ENCODE data around the gene LAIR1.
"Not testable (repeated sequence)": the region's sequence is repeated elsewhere in the genome, so short reads cannot be mapped to it uniquely, and the experiment has no call there.

Gene LAIR1

DNA sequence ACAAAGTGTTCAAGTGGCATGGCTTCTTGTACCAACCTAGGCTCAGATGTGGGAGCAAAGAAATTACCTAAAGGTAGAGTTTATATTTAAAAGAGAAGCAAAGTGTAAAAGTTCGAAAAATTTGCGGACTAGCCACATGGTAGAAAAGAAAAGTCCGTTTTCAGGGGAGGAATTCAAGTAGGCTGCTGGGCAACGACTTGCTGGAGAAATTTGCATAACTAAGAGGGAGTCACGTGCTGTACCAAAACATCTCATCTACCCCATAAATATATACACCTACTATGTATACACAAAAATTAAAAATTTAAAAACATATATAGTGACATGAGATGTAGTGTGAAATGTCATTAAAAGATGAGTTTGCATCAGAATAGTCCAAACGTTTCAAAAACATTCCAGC is 2.1 kb upstream of the LAIR1 start:
- H3K4me3 ChIP-seq (ENCODE audit: low read length), result no peak overlapping the region
- no peak for TF ChIP-seq CTCF (conservative IDR thresholded peaks at IDR 0.05; ENCODE audit: low read depth, low read length)
- no peak for DNase-seq (ENCODE audit: low read depth)

GRCh38 chr19:54365798-54366197 is 1.1 kb upstream of the LAIR1 start:
- not testable (repeated sequence) for H3K4me3 ChIP-seq (ENCODE audit: low read length); DNase-seq (ENCODE audit: low read depth)

DNA sequence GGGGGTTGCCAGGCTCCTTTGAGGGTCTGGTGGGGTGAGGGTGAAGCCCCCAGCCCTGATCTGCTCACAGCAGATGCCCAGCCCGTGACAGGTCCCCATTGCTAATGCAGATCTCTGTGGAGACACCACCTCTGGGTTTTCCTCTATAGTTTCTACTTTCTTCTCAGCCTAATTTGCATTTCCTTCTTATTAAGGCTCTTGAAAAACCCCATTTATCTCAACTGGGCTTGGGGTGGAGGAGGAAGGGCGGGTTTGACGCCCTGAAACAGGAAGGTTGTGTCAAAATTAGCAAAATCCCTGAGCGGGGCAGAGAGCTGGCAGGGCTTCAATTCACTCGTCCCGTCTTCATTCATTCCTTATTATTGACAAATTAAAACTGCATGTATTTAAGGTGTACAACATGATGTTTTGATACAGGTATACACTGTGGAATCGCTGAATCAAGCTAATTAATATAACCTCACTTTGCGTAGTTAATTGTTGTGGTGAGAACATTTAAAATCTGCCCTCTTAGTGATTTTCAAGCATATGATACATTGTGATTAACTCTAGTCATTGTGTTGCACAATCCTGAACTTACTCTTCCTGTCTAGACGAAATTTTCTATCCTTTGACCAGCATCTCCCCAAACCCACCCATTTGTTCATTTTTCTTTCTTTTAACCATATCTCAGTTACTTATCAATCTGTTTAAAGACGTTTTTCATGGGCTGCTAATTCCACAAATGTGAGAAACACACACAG is 2.9 kb downstream of the LAIR1 start:
- H3K4me3 ChIP-seq (ENCODE audit: low read length); DNase-seq (ENCODE audit: low read depth): not testable (repeated sequence)

DNA sequence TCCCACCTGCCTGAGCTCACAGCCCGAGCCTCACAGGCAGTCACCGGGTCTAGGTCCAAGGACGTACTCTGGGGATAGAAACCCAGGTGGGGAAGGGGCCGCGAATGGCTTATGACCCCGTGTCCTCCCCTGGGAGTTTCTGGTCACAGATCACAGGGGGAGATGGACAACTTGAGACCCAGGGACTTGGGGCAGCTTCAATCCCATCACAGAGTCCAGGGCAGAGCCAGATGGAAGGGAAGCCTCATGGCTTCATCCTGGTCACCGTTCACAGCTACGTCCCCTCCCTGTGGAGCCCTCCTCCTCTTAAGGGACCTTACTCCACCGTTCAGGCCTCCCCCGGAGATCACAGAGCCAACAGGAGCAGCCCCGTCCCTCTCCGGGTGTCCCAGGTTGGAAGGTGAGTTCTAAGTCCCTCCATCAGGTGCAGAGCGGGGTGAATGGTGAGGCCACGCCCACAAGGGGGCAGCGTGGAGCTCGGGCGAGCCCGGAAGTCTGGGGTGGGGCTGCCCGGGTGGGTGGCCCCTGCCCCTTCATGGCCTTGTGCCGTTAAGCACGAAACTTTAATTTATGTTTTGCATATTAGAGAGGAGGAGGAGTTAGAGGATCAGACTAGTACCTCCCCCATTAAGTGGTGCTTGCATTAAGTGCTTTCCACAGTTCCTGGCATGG is 5.4 kb downstream of the LAIR1 start:
- not testable (repeated sequence) for H3K4me3 ChIP-seq (ENCODE audit: low read length); DNase-seq (ENCODE audit: low read depth)

DNA sequence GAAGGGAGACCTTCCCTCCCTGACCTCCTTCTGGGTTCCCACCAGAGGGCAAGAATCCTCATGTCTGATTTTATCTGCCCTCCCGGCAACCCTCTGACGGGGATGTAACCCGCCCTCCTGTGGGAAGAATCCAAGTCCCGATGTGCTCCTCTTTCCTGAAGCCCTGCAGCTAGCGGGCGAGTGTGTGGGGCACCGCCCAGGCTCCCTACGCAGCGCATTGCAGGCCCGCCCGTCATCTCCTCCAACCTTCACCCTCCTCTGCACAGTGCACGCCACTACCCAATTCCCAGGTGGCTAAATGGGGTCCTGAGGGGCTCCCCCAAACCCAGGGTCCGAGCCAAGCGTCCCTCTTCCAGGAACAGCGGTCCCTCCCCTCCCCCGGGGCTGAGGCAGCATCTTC is 7.3 kb downstream of the LAIR1 start:
- no peak for DNase-seq (ENCODE audit: low read depth)
- no peak for TF ChIP-seq CTCF (conservative IDR thresholded peaks at IDR 0.05; ENCODE audit: low read depth, low read length)
- H3K4me3 ChIP-seq (ENCODE audit: low read length), result no peak overlapping the region

DNA sequence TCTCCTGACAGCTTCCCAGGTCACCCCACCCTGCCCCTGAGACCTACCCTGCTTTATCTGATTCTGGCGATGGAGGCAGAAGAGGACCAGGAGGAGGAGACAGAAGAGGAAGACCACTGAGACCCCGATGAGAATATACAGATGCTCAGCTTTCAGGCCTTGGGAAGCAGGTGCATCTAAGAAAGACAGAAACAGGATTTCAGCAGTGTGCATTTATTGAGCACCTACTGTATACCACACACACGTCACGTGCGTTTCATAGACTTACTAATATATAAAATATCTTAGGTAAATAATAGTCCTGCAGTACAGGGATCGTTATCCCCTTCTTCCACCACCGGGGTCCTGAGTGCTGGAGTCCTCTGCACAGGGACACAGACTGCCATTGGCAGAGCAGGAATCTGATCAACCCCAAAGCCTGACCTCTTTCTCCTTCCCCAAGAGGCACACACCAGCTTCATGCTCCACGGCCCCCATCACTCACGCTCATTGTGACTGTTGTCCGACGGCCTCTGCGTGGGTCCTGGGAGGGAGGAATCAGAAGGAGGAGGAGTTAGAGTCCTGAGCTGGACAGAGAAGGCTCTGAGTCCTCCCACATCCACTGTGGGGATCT is 8.2 kb downstream of the LAIR1 start:
- no peak for TF ChIP-seq CTCF (conservative IDR thresholded peaks at IDR 0.05; ENCODE audit: low read depth, low read length)
- H3K4me3 ChIP-seq (ENCODE audit: low read length), result no peak overlapping the region
- no peak for DNase-seq (ENCODE audit: low read depth)

DNA sequence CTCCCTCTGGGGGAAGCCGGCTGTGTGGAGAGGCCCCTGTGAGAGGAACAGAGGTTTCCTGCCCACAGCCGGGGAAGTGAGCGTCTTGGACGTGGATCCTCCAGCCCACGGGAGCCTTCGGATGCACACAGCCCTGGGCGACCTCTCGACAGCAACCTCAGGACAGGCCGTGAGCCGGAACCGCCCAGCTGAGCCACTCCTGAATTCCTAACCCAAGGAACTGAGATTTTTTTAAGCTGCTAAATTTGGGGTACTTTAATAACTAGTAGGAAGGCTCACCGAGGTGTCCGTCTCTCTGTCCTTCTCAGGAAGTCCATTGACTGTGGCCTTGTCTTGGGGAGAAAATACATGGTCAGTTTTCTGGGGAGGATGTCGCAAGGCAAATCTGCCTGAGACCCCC is 9.1 kb downstream of the LAIR1 start:
- no peak for TF ChIP-seq CTCF (conservative IDR thresholded peaks at IDR 0.05; ENCODE audit: low read depth, low read length)
- no peak overlapping the region for H3K4me3 ChIP-seq (ENCODE audit: low read length)
- DNase-seq (ENCODE audit: low read depth), result no peak

DNA sequence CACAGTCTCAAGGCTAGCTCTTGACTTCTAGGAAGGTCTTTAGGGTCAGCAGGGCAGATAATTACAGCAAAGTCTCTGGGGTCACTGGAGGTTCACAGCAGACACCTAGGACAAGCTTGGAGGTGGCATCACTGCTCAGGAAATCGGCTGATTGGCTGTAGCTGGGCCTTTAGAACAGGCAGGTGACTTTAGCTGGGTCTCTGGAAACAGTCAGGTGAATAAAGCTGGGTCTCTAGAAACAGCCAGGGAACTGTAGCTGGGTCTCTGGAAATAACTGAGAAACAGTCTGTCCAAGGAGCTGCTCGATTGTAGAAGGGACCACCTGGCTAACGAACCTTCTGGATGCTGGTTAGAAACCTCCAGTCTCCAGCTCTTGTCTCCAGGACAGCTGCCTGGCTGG is 10.0 kb downstream of the LAIR1 start:
- no peak overlapping the region for H3K4me3 ChIP-seq (ENCODE audit: low read length)
- TF ChIP-seq CTCF (conservative IDR thresholded peaks at IDR 0.05; ENCODE audit: low read depth, low read length), result no peak
- DNase-seq (ENCODE audit: low read depth), result no peak
